ENCODE measurements around the gene MRGPRG. TPM values are rescaled to one million over a fixed set of nuclear protein-coding genes. Genes with fewer than 3 reads are reported as not detected.
A peak's percentile ranks its signal among the peaks of the same experiment; 100 is the strongest.
"Not testable (repeated sequence)": the region's sequence is repeated elsewhere in the genome, so short reads cannot be mapped to it uniquely, and the experiment has no call there.

Gene MRGPRG
- total RNA-seq, 1 donor from 2014 or later, result not detected

- peak in 1 of 3 experiments; percentile 25 for TF ChIP-seq CTCF (IDR thresholded peaks at IDR 0.05)
- Histone ChIP-seq H3K27me3 (no peaks in the 10 kb centered on the region), H3K36me3 (no peaks in the 10 kb centered on the region), H3K9me3 (no peaks in the 10 kb centered on the region), H3K27ac (peak overlapping the region; percentile 66 to 91), H3K4me1 (peaks cover 9 to 22% of the 10 kb centered on the region in 2 donors), H3K4me3 (peak overlapping the region; percentile 37 to 64)
- intact Hi-C loops (cut with DNase I), result loop anchor here (5.0 kb wide), 2 partner anchors 48 to 208 kb away; partner anchors contain the start of genes MRGPRG and ZNF195
- DNase-seq (ENCODE audit: low spot score in 2 of 2), result no peak
These were observed 49.2 kb downstream of the MRGPRG start for GRCh38 chr11:3169255-3170043.

- intact Hi-C loops (cut with DNase I), result loop anchor here (5.0 kb wide), 1 partner anchor 209 kb away; the partner anchor contains the start of gene ZNF195
- peaks cover 9 to 24% of the 10 kb centered on the region in 2 donors for H3K4me1 ChIP-seq
- H3K36me3 ChIP-seq; H3K9me3 ChIP-seq; DNase-seq (ENCODE audit: low spot score in 2 of 2); H3K27me3 ChIP-seq: not testable (repeated sequence)
- peak overlapping the region; percentile 37 to 64 for H3K4me3 ChIP-seq
- peak overlapping the region; percentile 66 to 91 for H3K27ac ChIP-seq
These were observed 49.8 kb downstream of the MRGPRG start for GRCh38 chr11:3168742-3169254.

Other genes starting within 250 kb of the MRGPRG start
- 54.5 TPM for gene NAP1L4, start 226.5 kb downstream of the MRGPRG start, total RNA-seq
- gene CARS1, start 161.4 kb downstream of the MRGPRG start, total RNA-seq, result 51.4 TPM
- gene OSBPL5, start 53.5 kb downstream of the MRGPRG start, total RNA-seq, result 92.0 TPM
- gene MRGPRE, start 13.6 kb upstream of the MRGPRG start, total RNA-seq, result not detected
- 1.3 TPM for gene ZNF195, start 160.3 kb upstream of the MRGPRG start, total RNA-seq

Measured in ascending aorta (tissue), 2 donors.